Tibial nerve (tissue), 4 donors: Measurements from ENCODE around the gene DNLZ. TPM values are rescaled to one million over a fixed set of nuclear protein-coding genes. Genes with fewer than 3 reads are reported as not detected.

ENCODE experiments used
- DNase-seq, 2 donors: peaks; one replicate each; pipeline ENCODE4 v3.0.0-alpha.2; 2019; ENCODE audit warnings: low spot score in 2 of 2
- H3K27ac ChIP-seq, 4 donors: fragments of 200-600 bp; sonication (generic) in 3 of 4; one replicate each; pipeline ENCODE4 v1.5.1; 2017 to 2019; ENCODE audit warnings: mild to moderate bottlenecking in 1 of 4
- H3K27me3 ChIP-seq, 2 donors: fragments of 200-600 bp; sonication (generic) in 1 of 2; one replicate each; pipeline versions ENCODE4 v1.5.1 to v1.6.0; 2017 to 2019
- H3K36me3 ChIP-seq, 3 donors: fragments of 200-600 bp; sonication (generic); one replicate each; pipeline ENCODE4 v1.5.1; 2018 to 2019
- H3K4me1 ChIP-seq, 4 donors: fragments of 200-600 bp; sonication (generic) in 3 of 4; one replicate each; pipeline ENCODE4 v1.5.1; 2017 to 2019
- H3K4me3 ChIP-seq, 4 donors: fragments of 200-600 bp; sonication (generic) in 3 of 4; one replicate each; pipeline ENCODE4 v1.5.1; 2017 to 2019; ENCODE audit warnings: mild to moderate bottlenecking in 1 of 4, moderate library complexity in 1 of 4
- H3K9me3 ChIP-seq, 4 donors: fragments of 200-600 bp; sonication (generic) in 3 of 4; one replicate each; pipeline ENCODE4 v1.5.1; 2017 to 2019
- CTCF ChIP-seq, 5 experiments: fragments of 200-600 bp in 3 of 5; fragments of 450-650 bp in 2 of 5; sonication (generic) in 3 of 5; IDR thresholded peaks; one replicate each; pipeline ENCODE4 v1.5.1; 2016 to 2019; ENCODE audit warnings: antibody characterized with exemption in 5 of 5, mild to moderate bottlenecking in 3 of 5, moderate library complexity in 2 of 5
- EP300 ChIP-seq, 2 donors: sonication (generic); formaldehyde crosslinking; IDR thresholded peaks; one replicate each; pipeline ENCODE4 v1.6.1; 2017; ENCODE audit warnings: antibody characterized with exemption in 2 of 2, mild to moderate bottlenecking in 1 of 2
- POLR2A ChIP-seq, 2 donors: fragments of 450-650 bp; IDR thresholded peaks; one replicate each; pipeline ENCODE4 v1.6.1; 2017; ENCODE audit warnings: antibody characterized with exemption in 2 of 2, mild to moderate bottlenecking in 2 of 2, moderate library complexity in 2 of 2
- WGBS, 2 donors: methylation state at CpG; one replicate each; pipeline ENCODE4 v1.1.5; 2018; 5-methylcytosine and 5-hydroxymethylcytosine counted together
- total RNA-seq, 4 donors: library from RNA; depleted of rRNA; stranded (reverse); fragments of >200 nt; gene quantifications; one replicate each; pipeline ENCODE4 v1.1.0, GENCODE V29; 2016

The DNLZ gene
- total RNA-seq, 4 donors from 2014 or later = 49.4 to 79.5 (median 70.8) TPM

DNA sequence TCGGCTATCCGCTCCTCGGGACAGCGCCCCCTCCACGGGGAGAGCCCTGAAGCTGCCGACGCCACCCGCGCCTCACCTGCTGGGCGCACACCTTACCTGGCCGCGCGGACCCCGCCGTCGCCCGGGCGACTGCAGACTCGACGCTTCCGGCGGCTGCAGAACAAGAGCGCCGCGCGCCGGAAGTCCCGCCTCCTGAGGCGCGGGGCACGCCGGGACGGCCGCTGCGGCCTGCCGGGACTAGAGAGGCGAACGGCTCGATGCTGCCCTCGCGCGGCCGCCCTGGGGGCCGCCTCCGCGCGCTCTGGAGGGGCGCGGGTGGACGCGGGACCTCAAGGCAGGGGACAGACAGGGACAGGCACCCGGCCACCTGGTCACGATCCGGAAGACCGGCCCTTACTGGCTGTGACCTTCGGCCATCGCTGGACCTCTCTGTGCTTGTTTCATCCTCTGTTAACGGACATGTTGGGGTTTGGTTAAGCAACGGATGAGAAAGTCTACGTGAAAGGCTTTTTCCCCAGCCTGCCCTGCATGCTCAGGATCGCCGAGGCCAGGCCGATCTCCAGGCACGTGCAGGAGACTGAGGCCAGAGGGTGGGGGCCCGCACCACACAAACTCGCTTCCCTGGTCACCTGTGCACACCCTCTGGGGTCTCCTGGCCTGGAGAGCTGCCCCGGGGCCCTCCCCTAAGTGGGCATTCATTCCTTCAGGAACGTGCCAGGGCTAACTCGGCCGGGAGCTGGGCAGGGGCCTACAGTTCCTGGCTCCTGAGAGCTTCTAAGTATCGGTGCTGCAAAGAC is 36.7 kb upstream of the DNLZ start, which contains the start of gene SNAPC4:
SNAPC4 (minus strand) TSS at position 133 of the 797 bp plus-strand sequence. CDS start 1,742 bp downstream, outside the sequence.
- WGBS, 2 donors = 1 to 10% methylated on average over 16 to 49 of the region's 71 CpGs
- Histone ChIP-seq H3K27me3 (no peaks in the 10 kb centered on the region), H3K4me1 (peaks cover 0 to 27% (median 23%) of the 10 kb centered on the region in 4 donors), H3K4me3 (peak within 1 kb of the TSS; percentile 56 to 93 (median 82)), H3K27ac (peak within 1 kb of the TSS; percentile 45 to 80 (median 68)), H3K9me3 (no peaks in the 10 kb centered on the region), H3K36me3 (peaks cover 0 to 58% (median 2%) of the 10 kb centered on the region in 3 donors)
- DNase-seq = peak; percentile 66 to 70
- peak in 1 of 2 donors; percentile 27 for TF ChIP-seq POLR2A (IDR thresholded peaks at IDR 0.05)
- peak; percentile 98 to 99 (median 98) for TF ChIP-seq CTCF (IDR thresholded peaks at IDR 0.05)
- peak; percentile 19 to 51 for TF ChIP-seq EP300 (IDR thresholded peaks at IDR 0.05)

DNA sequence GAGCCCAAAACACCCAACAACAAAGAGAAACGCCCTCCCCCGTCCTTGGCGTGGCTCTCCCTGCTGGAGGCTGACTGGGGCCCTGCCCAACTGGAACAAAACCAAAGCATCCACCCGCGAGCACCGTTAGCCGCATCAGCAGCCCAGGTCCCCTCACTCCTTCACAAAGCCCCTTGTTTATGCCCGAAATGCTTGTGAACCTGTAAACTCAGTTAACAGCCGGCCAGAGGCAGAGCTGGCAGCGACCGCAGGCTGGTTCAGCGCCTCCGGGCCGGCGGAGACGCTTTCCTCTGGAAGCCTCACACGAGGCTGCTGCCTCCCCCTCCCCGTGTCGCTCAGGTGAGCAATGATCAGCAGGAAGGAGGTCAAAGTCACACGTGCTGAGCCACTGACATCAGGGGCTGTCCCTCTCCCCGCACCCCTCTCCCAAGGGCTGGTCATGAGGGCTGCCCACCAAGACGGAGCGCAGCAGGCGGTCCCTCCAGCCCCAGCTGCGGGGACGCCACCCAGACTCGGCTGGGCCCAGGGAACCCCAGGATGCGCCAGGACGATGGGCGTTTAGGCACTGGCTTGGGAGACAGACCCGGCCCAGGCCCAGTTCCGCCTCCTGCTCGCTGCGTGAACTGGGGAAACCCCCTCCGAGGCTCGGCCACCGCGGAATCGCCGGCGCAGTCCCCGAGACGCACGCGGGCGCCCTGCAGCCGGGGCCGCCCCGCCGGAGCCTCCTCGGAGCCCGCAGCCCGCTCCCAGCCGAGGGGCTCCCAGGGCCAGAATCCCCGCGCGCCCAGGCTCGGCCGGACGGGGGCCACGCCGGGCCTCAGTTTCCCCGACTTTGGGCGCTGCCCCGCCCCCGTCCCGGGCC is 35.9 kb upstream of the DNLZ start:
- no peaks in the 10 kb centered on the region for H3K9me3 ChIP-seq
- peak overlapping the region in 3 of 4 donors; percentile 8 to 80 (median 76) for H3K27ac ChIP-seq
- peak overlapping the region; percentile 56 to 93 (median 82) for H3K4me3 ChIP-seq
- H3K36me3 ChIP-seq = peaks cover 0 to 58% (median 11%) of the 10 kb centered on the region in 3 donors
- no peaks in the 10 kb centered on the region for H3K27me3 ChIP-seq
- 1 to 4% methylated on average over 21 to 62 of the region's 67 CpGs for WGBS, 2 donors
- peaks cover 0 to 27% (median 20%) of the 10 kb centered on the region in 4 donors for H3K4me1 ChIP-seq
- DNase-seq = no peak
- TF ChIP-seq EP300 (IDR thresholded peaks at IDR 0.05) (no peak), POLR2A (IDR thresholded peaks at IDR 0.05) (no peak), CTCF (IDR thresholded peaks at IDR 0.05) (no peak)

- Histone ChIP-seq H3K36me3 (peaks cover 0 to 58% (median 13%) of the 10 kb centered on the region in 3 donors), H3K9me3 (no peaks in the 10 kb centered on the region), H3K27ac (peak overlapping the region in 1 of 4 donors; percentile 80), H3K4me3 (no peak overlapping the region), H3K4me1 (peaks cover 0 to 30% (median 18%) of the 10 kb centered on the region in 4 donors), H3K27me3 (no peaks in the 10 kb centered on the region)
- no peak for DNase-seq
- WGBS, 2 donors = 90 to 97% methylated on average over 12 of the region's 12 CpGs
- TF ChIP-seq EP300 (IDR thresholded peaks at IDR 0.05) (no peak), CTCF (IDR thresholded peaks at IDR 0.05) (no peak), POLR2A (IDR thresholded peaks at IDR 0.05) (no peak)
Observed at GRCh38 chr9:136398286-136398685, 34.7 kb upstream of the DNLZ start.

DNA sequence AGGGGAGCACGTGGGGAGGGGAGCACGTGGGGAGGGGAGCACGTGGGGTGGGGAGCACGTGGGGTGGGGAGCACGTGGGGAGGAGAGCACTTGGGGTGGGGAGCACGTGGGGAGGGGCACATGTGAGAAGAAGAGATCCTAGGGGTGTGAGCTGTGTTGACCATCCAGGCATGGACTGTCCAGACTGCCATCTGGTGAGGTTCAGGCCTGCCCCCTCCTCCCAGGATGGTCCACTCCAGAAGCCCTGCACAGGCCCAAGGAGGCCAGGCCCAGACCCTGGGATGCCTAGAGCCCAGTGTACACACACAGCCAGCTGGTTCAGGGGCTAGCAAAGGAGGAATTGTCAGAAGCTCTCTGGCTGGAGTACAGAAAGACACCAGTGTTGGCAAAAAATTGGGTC is 34.1 kb upstream of the DNLZ start:
- no peaks in the 10 kb centered on the region for H3K9me3 ChIP-seq
- TF ChIP-seq POLR2A (IDR thresholded peaks at IDR 0.05) (no peak), EP300 (IDR thresholded peaks at IDR 0.05) (no peak), CTCF (IDR thresholded peaks at IDR 0.05) (no peak)
- H3K4me1 ChIP-seq = peaks cover 0 to 36% (median 18%) of the 10 kb centered on the region in 4 donors
- no peak overlapping the region for H3K27ac ChIP-seq
- no peak overlapping the region for H3K4me3 ChIP-seq
- DNase-seq = no peak
- WGBS, 2 donors = 71 to 85% methylated on average over 6 of the region's 6 CpGs
- H3K27me3 ChIP-seq = no peaks in the 10 kb centered on the region
- H3K36me3 ChIP-seq = peaks cover 0 to 63% (median 13%) of the 10 kb centered on the region in 3 donors
